Stimulated activated CD4-positive, alpha-beta T cell treated with anti-CD3 and anti-CD28 coated beads, Interleukin-4, amount 100 ng/mL, for 4 hours (primary cell): ENCODE measurements around the gene RIPOR3.
"Not testable (repeated sequence)": the region's sequence is repeated elsewhere in the genome, so short reads cannot be mapped to it uniquely, and the experiment has no call there.

ENCODE experiments used
- DNase-seq, 2 experiments: peaks; one replicate each; pipeline ENCODE4 v3.0.0-alpha.2; 2020

Gene RIPOR3

DNA sequence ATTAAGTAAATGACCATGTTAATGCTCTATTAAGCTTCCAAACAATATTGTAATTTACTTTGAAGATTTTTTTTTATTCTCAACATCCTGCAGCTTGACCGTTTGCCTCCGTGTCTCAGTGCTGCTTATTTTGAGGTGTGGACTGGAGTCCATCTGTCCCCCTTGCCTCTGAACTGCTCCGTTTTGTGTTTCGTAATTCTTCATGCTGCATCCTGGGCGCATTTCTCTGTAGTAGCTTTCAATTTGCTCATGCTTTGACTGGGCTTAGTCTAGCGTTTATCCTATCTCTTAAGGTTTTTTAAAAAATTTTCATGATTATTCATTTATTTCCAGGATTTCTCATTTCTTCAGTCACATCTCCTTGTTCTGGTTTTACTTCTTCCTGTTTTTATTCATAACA, 143.4 kb downstream of the RIPOR3 start:
- DNase-seq = no peak

DNA sequence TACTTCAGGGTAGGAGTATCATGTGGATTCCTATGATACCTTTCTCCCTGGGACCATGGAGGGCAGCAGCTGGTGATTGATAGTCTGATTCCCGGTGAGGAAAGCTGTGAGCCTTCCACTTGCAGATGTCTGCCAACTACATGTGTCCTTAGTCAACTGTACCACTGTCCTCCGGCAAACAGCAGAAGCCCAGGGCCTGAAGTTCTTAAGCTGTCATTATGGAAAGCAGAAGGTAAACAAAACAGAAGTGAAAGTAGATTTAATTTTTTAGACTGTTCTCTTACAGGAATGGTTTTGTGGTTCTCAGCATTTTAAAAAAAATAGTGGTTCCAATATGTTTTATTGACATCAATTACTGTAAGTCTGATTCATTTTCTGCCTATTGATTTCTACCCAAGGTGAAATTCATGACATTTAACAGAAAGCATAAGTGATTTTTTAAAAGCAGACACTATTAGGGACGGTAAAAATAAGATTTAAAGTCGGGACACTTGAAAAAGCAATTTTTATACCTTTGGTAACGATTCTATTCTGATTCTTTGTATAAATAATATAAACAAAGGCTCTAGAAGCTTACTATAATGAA, 144.5 kb downstream of the RIPOR3 start:
- DNase-seq = no peak

DNA sequence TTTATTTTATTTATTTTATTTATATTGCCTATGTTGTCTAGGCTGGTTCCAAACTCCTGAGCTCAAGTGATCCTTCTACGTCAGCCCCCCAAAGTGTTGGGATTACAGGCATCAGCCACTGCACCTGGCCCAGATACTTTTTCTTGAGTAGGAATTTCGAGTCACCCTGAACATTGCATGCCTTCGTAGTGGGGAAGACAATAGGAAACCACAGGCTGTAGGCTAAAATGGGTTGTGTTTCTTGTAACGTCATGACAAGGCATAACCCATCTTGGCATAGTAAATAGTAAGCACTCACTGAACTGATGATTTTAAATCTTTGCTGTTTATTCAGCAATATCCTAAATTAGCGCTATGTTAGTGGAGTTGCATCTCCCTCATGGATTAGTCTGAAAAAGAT, 146.2 kb downstream of the RIPOR3 start:
- no peak for DNase-seq

DNA sequence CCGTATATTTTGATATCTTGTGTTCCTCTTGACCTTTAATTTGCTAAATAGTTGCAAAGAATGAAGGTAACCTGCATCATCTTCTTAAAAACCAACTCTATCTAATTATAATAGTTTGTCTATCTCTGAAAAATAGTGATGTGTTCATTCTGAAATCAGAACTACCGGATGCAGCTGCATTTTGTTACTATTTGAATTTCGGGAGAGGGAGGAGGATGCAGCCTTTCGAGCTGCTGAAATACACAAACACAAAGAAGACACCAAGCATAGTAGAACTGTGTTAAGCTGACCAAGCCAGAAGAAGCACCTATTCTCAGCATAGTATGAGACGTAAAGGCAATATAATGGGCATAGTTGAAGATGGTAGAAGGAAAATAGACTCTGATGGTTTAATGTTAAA, 148.0 kb downstream of the RIPOR3 start:
- DNase-seq = no peak

DNA sequence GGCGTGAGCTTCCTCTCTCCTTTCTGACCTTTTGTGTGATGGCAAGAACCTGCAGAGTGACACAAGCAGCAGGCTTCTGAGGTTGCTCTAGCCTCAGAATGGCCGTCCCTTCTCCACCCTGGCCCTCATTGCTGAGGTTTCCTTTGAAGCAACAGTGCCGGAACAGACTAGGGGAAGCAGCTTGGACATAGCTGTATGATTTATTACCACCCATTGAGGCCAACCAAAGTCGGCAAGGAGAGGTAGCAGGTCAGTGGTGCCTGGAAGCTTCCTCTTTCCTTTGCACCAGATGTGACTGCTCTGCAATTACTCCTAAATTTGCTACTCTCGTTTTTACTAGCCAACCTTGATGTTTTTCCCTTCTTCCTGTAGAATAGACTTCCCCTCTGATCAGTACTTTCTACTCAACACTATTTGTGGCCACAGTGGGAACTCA, 149.7 kb downstream of the RIPOR3 start:
- DNase-seq = no peak

DNA sequence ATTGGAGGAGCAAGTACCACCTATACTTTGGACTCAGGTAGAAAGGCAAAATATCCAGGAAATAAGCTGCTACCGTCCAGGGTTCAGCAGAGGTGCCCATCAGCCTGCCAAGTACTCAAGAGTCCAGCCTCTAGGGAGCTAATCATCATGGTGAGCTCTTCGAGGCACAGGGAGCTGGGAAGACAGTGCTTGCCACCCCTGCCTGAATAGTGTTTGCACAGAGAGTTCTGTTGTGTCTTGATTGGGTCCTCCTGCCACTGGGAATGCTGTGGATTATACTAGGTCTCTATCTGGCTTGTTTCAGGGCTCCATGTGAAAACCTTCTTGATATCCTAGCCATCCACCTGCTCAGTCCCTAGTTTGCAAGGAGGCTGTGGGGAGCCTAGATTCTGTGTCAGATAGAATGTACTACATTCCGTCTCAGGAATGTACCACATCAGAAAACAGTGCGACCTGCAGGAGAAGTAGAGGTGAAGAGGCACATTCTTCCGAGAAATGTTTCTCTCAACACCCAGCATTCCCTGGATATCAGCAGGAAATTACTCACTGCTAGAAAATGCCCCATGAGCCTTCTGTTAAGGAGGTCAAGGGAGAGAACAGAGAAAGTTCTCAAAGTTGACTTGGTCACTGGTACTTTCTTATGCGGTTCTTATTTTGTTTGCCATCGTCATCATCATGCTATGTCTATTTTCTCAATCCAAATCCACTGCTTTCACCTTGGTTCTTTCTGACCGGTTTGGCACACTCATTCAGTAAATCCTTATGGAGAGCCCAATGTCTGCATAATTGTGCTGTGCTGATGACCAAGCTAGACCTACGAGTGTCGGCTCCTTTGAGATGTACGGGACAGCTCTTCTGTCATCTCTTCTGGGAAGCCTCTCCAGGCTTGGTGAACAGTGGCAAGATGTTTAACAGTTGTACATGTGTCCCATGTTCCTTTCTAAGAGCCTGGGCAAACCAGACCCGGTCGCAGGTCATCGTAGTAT, 150.4 kb downstream of the RIPOR3 start:
- no peak for DNase-seq

DNA sequence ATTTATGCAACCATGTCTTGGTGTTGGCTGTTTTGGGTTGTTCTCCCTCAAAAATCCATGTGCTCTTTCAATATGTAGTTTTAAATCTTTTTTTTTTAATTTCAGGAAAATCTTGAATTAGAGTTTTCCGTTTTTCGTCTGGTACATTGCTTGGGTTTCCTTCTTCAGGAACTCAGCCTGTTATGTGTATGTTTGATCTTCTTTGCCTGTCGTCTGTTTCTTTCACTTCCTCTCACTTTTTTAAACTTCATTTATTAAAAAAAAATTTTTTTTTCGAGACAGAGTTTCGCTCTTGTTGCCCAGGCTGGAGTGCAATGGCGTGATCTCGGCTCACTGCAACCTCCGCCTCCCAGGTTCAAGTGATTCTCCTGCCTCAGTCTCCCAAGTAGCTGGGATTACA, 151.5 kb downstream of the RIPOR3 start:
- not testable (repeated sequence) for DNase-seq

DNA sequence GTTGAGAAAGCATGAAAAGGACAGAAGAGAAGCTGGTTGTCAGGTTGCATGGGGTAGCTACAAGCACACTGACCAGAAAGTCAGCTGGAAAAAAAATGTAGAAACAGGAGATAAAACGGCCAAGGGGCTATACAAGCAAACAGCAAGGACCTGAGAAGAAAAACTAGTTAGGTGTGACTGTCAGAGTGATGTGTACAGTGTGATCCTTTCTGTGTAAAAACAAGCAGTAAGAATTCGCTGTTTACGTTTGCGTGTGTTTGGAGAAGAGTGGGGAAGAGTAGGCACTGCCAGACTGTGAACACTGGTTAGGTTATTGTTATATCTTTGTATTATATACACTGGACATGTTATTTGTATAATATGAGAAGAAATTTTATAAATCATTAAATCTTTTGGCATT, 153.1 kb downstream of the RIPOR3 start:
- no peak for DNase-seq

DNA sequence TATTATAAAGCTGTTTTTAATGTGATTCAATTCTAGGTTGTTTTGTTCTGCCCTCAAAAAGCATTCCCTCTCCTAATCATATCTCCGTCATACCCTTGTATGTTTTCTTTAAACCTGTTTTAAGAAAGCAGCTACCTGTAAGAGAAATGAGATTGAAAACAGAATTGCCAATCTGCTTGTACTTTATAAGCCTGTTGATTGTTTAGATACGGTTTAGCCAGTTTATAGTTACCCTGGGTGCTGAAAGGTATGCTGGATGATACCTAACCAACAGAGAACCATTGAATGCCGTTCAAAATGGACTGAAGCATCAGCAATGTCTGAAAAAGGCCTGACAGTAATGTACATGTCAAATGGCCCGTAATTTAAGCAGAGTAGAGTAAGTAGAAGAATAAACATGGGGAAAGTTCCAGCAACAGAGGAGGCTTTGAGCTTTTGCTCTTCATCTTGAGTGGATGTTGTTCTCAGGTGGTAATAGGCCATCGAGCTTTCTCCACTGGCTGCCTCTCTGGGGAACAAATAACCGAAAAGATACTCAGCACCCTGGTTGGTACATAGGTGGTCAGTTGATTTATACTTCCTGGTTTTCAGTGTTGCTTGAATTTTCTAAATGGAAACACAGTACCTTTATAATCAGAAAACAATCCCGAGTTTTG, 153.7 kb downstream of the RIPOR3 start:
- no peak for DNase-seq

DNA sequence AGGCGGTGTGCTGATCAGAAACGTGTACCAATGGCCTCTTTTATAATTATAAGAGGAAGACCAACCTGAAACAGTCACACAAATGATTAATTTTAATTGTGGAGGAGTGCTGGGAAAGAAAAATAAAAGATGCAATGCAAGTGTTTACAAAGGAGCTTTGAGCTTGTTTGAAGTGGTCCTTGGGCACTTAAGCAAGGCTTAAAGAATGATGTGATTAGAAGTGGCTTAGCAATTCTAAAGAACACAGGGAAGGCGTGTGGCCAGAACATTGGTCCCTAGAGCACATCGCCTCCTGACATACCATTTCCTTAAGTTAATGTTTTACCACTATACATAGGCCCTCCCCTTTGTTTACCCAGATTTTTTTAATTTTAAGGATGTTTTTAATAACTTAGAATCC, 155.0 kb downstream of the RIPOR3 start:
- no peak for DNase-seq
